22Rv1 (cell line): ENCODE measurements around the gene TRPM7.
"Not testable (repeated sequence)": the region's sequence is repeated elsewhere in the genome, so short reads cannot be mapped to it uniquely, and the experiment has no call there.

Source experiments
- H3K27ac ChIP-seq: fragments of 450-650 bp; 2 replicates; pipeline ENCODE4 v1.5.1; 2017
- ZFX ChIP-seq: fragments of 450-650 bp; IDR thresholded peaks from 2 replicates; pipeline ENCODE4 v1.6.1; 2017; ENCODE audit warnings: antibody characterized with exemption, borderline replicate concordance
- TF ChIP-seq, protein P1 (sequence below): fragments of 450-650 bp; IDR thresholded peaks from 2 replicates; pipeline ENCODE4 v1.5.1; 2017; ENCODE audit warnings: mild to moderate bottlenecking

The TRPM7 gene

DNA sequence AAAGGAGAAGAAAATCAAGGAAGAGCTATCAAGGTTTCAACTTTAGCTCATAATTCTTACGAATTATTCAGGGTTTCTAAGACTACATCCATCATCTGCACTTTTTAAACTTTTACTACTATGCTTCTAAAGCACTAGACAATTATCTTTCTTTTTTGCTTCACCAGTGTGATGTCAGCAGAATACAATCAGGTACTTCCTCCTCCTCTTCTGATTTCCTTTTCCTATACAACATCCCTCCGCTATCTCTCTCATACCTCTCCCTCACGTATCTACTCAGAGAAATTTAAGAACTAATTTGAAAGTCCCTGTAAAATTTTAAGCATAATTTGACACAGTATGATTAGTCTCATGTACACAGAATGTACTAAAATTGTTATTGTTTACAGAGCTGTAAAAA, 92.8 kb downstream of the TRPM7 start:
- TF ChIP-seq ZFX, result no peak
- TF ChIP-seq, protein P1, sequence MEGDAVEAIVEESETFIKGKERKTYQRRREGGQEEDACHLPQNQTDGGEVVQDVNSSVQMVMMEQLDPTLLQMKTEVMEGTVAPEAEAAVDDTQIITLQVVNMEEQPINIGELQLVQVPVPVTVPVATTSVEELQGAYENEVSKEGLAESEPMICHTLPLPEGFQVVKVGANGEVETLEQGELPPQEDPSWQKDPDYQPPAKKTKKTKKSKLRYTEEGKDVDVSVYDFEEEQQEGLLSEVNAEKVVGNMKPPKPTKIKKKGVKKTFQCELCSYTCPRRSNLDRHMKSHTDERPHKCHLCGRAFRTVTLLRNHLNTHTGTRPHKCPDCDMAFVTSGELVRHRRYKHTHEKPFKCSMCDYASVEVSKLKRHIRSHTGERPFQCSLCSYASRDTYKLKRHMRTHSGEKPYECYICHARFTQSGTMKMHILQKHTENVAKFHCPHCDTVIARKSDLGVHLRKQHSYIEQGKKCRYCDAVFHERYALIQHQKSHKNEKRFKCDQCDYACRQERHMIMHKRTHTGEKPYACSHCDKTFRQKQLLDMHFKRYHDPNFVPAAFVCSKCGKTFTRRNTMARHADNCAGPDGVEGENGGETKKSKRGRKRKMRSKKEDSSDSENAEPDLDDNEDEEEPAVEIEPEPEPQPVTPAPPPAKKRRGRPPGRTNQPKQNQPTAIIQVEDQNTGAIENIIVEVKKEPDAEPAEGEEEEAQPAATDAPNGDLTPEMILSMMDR, result no peak
- H3K27ac ChIP-seq, result no peak overlapping the region

DNA sequence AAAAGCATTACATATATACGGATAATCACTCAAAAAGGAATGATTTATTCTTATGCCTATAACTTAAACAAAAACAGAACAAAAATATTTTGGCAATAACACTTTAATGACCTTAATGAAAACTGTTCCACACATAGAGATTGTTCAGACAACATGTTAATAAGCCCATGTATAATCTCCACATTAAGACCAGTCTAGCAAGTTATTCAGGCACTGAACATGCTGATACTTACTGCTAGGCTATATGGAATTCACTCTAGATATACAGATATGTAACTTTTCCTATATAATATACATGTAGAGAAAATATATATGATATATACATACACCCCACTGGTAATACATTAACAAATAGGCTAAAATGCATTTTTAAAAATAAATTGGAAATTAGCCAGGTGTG, 96.3 kb downstream of the TRPM7 start:
- H3K27ac ChIP-seq, result no peak overlapping the region
- no peak for TF ChIP-seq ZFX
- TF ChIP-seq, protein P1, result no peak

DNA sequence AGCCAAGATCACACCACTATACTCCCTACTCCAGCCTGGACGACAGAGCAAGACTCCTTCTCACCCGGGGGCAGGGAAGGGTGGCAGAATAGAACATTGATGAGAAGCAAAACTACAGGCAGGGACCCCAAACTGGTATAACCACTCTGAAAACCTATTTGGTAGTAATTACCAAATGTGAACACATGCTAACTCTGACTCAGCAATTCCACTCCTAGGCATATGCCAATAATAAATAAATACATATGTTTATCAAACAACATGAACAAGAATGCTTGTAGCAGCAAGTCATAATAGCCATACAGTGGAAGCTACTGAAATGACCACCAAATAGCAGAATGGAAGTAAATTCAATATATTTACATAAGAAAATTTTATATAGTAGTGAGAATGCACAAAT, 109.1 kb downstream of the TRPM7 start:
- TF ChIP-seq, protein P1, result no peak
- no peak for TF ChIP-seq ZFX
- no peak overlapping the region for H3K27ac ChIP-seq

DNA sequence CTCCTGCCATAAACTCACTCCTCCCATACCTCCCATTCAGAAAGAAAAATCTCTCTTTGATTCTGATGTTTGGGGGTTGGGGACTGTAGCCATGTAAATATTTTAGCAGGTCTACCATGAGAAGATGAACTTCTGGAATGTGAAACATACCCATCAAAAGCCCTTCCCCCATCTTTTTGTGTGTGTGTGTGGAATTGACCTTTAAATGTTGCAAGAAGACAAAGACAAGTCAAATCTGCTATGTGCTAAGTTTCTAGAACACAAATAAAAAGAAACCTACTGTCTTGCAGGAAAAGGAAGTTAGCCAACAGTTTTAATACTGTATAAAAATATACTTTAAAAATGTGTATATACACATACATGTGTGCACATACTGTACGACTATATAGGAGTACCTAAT, 110.4 kb downstream of the TRPM7 start:
- no peak for TF ChIP-seq ZFX
- TF ChIP-seq, protein P1, result no peak
- H3K27ac ChIP-seq, result no peak overlapping the region

DNA sequence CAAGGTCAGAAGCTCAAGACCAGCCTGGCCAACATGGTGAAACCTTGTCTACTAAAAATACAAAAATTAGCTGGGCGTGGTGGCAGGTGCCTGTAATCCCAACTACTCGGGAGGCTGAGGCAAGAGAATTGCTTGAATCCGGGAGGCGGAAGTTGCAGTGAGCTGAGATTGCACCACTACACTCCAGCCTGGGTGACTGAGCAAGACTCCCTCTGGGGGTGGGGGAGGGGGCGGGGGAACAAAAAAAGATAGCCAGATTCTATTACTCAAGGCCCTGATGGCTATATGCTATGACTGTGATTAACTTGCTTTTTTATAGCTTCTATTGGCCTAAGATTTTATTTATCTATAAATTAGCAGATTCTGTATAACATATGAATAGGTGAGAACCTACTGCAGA, 112.8 kb downstream of the TRPM7 start:
- not testable (repeated sequence) for H3K27ac ChIP-seq

DNA sequence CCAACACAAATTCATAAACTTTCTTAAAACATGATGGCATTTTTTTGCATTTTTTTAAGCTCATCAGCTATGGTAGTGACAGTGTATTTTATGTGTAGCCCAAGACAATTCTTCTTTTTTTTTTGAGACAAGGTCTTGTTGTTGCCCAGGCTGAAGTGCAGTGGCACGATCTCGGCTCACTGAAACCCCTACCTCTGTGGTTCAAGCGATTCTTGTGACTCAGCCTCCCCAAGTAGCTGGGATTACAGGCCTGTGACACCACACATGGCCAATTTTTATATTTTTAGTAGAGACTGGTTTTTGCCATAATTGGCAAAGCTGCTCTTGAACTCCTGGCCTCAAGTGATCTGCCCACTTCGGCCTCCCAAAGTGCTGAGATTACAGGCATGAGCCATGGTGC, 122.8 kb downstream of the TRPM7 start:
- no peak for TF ChIP-seq ZFX
- TF ChIP-seq, protein P1, result no peak
- no peak overlapping the region for H3K27ac ChIP-seq

DNA sequence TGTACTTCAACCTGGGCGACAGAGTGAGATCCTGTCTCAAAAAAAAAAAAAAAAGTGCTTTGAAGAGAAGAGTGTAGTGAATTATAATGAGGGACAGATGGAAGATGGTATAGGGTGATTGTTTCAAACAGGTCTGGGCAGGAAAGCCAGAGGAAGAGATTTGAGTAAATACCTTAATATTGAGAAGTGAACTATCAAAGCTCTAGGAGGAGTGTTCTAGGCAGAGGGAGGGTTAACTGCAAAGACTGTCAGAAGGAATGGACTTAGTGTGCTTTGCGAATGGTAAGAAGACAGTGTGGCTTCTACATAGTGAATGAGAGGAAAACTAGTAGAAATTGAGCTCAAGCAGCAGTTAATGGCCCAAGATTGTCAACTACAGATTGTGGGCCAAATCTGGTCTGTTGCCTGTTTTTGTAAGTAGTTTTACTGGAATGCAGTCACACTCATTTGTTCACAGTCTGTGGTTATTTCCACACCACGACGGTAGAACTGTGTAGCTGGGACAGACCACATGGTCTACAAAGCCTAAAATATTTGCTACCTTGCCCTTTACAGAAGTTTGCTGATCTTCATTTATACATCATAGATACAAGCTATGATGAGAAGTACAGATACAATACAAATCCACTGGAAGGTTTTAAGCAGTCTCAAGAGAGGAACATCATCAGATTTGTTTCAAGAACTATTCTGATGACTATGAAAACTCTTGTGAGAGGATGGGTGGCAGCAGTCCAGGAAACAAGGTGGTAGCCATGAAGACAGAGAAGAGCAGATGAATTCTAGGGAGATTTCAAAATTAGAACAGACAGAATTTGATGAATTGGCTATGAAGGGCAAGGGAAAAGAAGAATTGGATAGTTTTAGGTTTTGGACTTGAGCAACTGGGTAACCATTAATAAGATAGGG, 123.6 kb downstream of the TRPM7 start:
- no peak for TF ChIP-seq ZFX
- TF ChIP-seq, protein P1, result no peak
- H3K27ac ChIP-seq, result no peak overlapping the region
